Measurements from ENCODE around the gene RPTOR.

- TF ChIP-seq CTCF (IDR thresholded peaks at IDR 0.05; ENCODE audit: poor library complexity, severe bottlenecking): no peak
- no peak for TF ChIP-seq EP300 (conservative IDR thresholded peaks at IDR 0.05; ENCODE audit: poor library complexity, severe bottlenecking)
- no peak for TF ChIP-seq REST (IDR thresholded peaks at IDR 0.05; ENCODE audit: borderline replicate concordance)
- no peak for TF ChIP-seq EZH2 (IDR thresholded peaks at IDR 0.05; ENCODE audit: borderline replicate concordance, insufficient read depth, low read length, poor library complexity, severe bottlenecking)
- TF ChIP-seq SMC3 (conservative IDR thresholded peaks at IDR 0.05; ENCODE audit: poor library complexity): no peak
- TF ChIP-seq MXI1 (conservative IDR thresholded peaks at IDR 0.05; ENCODE audit: poor library complexity, severe bottlenecking): no peak
Measured at GRCh38 chr17:80621335-80621996, 76.8 kb downstream of the RPTOR start.
